Urothelium cell line (cell line): ENCODE results near the gene FLT3LG.

Experiments used
- DNase-seq: peaks from one replicate; pipeline ENCODE4 v3.0.0; 2011; ENCODE audit warnings: low spot score, mixed read lengths
- FAIRE-seq: peaks from 2 replicates; lab custom pipeline; 2011; peaks lifted over from hg19 to GRCh38; lab: Jason Lieb, UNC

FLT3LG gene

GRCh38 chr19:49473868-49474541 is at the start of gene FLT3LG:
Gene FLT3LG (plus strand): TSS chr19:49474215. CDS start chr19:49474640, 425 bp downstream.
- FAIRE-seq (no peak), DNase-seq (peak; percentile 88)

GRCh38 chr19:49425178-49425577 is 48.8 kb upstream of the FLT3LG start, which contains the start of gene GFY:
Gene GFY (plus strand): TSS chr19:49425388. CDS start chr19:49426431, 1,043 bp downstream.
- FAIRE-seq (no peak), DNase-seq (no peak)

- DNase-seq: peak; percentile 69
- no peak for FAIRE-seq
Measured at GRCh38 chr19:49425922-49426592, 48.0 kb upstream of the FLT3LG start.

GRCh38 chr19:49427339-49427738 is 46.7 kb upstream of the FLT3LG start:
- FAIRE-seq (no peak), DNase-seq (no peak)

GRCh38 chr19:49427855-49428546 is 46.0 kb upstream of the FLT3LG start:
- DNase-seq (no peak), FAIRE-seq (no peak)

- FAIRE-seq: no peak
- DNase-seq: no peak
Measured at GRCh38 chr19:49428547-49429451, 45.2 kb upstream of the FLT3LG start.

DNA sequence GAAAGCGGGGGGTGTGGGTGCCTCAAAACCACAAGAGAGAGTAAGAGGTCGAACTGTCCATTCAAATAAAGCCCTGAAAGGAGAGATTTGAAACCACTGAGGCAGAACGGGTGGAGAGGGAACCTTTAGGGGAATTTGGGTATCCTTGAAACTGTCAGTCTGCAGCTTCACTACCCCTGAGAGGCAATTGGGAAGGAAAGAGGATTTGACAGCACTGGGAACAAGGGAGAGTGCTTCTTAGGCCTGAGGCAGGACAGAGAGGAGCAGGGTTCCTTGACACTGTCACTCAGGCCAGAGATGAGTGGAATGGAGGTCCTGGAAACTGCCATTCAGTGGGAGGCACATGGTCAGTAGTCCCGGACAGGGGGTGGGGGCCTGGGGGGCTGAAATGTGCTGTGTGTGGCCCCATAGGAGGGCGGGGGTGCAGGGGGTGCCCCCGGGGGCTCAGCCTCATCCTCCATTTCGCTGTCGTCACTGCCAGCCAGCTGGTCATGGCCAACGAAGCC is 43.8 kb upstream of the FLT3LG start:
- FAIRE-seq (no peak), DNase-seq (no peak)

GRCh38 chr19:49430678-49431329 is 43.2 kb upstream of the FLT3LG start:
- FAIRE-seq (peak; percentile 86), DNase-seq (no peak)

- no peak for FAIRE-seq
- no peak for DNase-seq
Measured at GRCh38 chr19:49431330-49431749, 42.7 kb upstream of the FLT3LG start.

GRCh38 chr19:49432141-49433073 is 41.6 kb upstream of the FLT3LG start:
- FAIRE-seq (no peak), DNase-seq (no peak)

DNA sequence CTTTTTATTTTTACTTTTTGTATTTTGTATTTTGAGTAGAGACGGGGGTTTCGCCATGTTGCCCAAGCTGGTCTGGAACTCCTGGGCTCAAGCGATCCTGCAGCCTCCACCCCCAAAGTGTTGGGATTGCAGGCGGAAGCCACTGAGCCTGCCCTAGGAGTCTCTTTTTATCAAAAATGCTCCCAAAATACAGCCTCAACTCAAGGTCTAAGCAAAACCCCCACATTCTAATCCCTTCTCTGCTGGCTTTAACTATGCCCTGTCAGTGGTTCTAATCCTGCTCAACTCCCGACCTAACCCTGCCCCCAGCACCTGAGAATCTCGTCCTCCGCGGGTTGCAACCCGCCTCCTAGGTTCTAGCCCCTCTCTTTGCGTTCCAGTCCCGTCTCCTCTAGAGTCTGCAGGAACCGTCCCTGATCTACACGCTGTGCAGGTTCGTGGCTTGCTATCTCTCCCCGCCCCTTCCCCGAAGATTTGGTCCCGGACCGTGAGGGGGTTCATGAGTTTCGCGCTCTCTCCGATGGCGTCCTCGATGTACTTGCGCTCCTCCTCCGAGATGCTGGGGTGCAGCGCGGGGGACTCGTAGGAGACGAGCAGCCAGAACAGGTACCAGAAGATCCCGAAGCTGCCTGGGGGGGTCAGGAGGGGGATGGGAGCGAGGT is 40.6 kb upstream of the FLT3LG start:
- DNase-seq (no peak), FAIRE-seq (no peak)

DNA sequence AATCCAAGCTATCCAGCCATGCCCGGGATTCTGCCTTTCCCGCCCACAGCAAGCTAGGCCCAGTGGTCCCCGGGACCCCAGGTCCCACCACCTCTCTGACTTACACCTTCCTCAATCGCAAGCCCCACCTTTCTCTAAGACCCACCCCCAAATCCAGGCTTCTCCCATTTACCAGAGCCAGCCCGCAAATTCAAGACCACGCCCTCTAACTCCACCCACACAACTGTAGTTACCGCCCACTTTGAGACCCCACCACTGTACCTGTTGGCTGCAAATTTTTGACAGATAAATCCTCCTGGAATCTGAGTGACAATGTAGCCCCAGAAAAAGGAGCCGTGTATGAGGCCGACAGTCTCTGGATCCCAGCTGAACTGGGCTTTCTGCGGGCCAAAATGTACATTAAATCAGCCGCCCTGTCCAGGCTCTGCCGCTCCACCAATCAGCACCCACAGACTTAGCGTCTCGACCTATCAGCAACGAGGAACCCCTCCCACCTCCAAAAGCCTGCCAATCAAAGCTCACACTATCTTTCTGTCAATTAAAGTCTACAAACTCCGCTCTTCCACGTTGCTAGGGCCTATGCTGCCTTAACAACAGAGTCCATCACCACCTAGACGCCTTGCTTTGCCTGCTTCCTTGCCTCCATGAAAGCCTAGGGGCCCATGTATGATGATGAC is 39.0 kb upstream of the FLT3LG start:
- DNase-seq: no peak

DNA sequence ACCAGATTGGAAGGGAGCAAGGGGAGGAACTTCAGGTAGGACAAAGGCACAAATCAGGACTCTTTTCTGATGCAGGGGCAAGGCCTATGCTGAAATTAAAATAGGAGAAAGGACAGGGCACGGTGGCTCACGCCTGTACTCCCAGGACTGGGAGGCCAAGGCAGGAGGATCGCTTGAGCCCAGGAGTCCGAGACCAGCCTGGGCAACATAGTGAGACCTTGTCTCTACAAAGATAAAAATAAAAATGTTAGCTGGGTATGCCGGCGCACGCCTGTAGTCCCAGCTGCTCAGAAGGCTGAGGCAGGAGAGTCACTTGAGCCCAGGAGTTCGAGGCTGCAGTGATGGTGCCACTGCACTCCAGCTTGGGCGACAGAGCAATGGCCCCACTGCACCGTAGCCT is 38.3 kb upstream of the FLT3LG start:
- no peak for DNase-seq

More for the DNA sequence above, 39.0 kb upstream of the FLT3LG start:
- FAIRE-seq: no peak

GRCh38 chr19:49436381-49437017 is 37.5 kb upstream of the FLT3LG start:
- DNase-seq: no peak
- FAIRE-seq: no peak

More for the DNA sequence above, 38.3 kb upstream of the FLT3LG start:
- FAIRE-seq: no peak

- FAIRE-seq: no peak
- DNase-seq: no peak
Measured at GRCh38 chr19:49437231-49437630, 36.8 kb upstream of the FLT3LG start.

- DNase-seq: no peak
- FAIRE-seq: no peak
Measured at GRCh38 chr19:49438261-49438660, 35.8 kb upstream of the FLT3LG start.

DNA sequence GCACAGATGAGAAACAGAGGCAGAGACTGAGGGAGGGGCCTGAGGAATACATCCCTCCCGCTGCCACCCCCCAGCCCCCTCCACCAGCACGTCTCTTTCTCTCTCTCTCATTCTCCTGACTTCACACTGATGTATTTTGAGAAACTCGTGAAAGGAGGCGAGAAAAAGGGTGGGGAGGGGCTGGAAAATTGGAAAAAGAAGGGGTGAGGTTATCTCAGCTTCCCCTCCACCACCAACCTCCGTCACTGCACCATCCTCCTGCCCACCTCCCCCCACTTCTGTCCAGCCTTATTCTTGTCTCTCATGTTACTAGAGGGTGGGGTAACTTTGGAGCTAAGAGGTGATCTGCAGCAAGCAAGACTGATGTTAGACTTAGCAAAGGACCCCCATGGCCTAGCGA is 34.2 kb upstream of the FLT3LG start:
- FAIRE-seq (no peak), DNase-seq (no peak)
